SK-N-SH treated with all-trans-retinoic acid at 6 μM for 48 hours (cell line): ENCODE measurements around the gene SFT2D1.

Experiments used
- GLIS3 ChIP-seq: fragments of 250-450 bp; sonication (Bioruptor Pico); IDR thresholded peaks from 2 replicates; pipeline ENCODE4 v1.5.0; 2020; ENCODE audit warnings: mild to moderate bottlenecking, moderate library complexity
- ZFP3 ChIP-seq: fragments of 250-450 bp; sonication (Bioruptor Pico); IDR thresholded peaks from 2 replicates; pipeline ENCODE4 v1.5.0; 2020; ENCODE audit warnings: mild to moderate bottlenecking, moderate library complexity
- TF ChIP-seq, protein P1 (sequence below): fragments of 250-450 bp; sonication (Bioruptor Pico); IDR thresholded peaks from 2 replicates; pipeline ENCODE4 v1.8.0; 2020; ENCODE audit warnings: mild to moderate bottlenecking, moderate library complexity, borderline replicate concordance
- TF ChIP-seq, protein P2 (sequence below): fragments of 250-450 bp; sonication (Bioruptor Pico); IDR thresholded peaks from 2 replicates; pipeline ENCODE4 v1.5.1; 2020; ENCODE audit warnings: low read depth, mild to moderate bottlenecking, moderate library complexity

DNA sequence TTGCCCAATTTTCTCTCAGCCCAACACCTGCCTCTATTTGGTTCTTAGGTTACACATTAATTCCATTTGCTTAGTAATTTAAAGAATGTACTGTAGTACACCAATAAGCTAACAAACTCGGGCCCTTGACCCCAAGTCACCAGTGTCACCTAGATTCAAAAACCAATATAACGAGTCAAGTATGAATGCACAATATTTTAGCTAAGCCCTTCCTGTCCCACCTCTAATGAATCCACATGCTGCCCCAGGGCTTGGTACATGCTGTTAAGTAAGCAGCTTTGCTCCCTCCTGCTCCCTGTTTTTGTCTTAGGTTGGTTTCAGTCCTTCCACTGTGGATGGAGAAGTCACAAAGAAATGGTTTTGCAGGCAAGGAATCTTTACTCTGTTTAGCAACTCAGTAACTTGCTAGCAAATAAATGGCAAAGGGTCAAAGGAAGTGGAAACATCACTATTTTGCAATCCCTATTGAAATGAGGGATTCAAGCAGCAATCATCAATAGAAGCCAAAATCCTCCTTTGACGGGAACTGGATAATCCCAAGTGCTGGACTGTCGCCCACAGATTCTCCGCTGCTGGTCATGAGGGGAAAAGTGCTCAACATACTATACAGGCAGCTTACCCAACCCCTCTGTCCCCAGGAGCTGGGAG lies 45.4 kb upstream of the SFT2D1 start:
- TF ChIP-seq ZFP3 (CRISPR knock-in tag), result no peak
- TF ChIP-seq GLIS3 (CRISPR knock-in tag), result no peak
- TF ChIP-seq, protein P1, sequence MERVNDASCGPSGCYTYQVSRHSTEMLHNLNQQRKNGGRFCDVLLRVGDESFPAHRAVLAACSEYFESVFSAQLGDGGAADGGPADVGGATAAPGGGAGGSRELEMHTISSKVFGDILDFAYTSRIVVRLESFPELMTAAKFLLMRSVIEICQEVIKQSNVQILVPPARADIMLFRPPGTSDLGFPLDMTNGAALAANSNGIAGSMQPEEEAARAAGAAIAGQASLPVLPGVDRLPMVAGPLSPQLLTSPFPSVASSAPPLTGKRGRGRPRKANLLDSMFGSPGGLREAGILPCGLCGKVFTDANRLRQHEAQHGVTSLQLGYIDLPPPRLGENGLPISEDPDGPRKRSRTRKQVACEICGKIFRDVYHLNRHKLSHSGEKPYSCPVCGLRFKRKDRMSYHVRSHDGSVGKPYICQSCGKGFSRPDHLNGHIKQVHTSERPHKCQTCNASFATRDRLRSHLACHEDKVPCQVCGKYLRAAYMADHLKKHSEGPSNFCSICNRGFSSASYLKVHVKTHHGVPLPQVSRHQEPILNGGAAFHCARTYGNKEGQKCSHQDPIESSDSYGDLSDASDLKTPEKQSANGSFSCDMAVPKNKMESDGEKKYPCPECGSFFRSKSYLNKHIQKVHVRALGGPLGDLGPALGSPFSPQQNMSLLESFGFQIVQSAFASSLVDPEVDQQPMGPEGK, result no peak
- TF ChIP-seq, protein P2, sequence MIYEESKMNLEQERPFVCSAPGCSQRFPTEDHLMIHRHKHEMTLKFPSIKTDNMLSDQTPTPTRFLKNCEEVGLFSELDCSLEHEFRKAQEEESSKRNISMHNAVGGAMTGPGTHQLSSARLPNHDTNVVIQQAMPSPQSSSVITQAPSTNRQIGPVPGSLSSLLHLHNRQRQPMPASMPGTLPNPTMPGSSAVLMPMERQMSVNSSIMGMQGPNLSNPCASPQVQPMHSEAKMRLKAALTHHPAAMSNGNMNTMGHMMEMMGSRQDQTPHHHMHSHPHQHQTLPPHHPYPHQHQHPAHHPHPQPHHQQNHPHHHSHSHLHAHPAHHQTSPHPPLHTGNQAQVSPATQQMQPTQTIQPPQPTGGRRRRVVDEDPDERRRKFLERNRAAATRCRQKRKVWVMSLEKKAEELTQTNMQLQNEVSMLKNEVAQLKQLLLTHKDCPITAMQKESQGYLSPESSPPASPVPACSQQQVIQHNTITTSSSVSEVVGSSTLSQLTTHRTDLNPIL (CRISPR knock-in tag), result no peak
